HG03457 (cell line): ENCODE data around the gene SENP5.
"Not testable (repeated sequence)": the region's sequence is repeated elsewhere in the genome, so short reads cannot be mapped to it uniquely, and the experiment has no call there.

Source experiments
- ATAC-seq: cut with Tn5 transposase; IDR thresholded peaks from one replicate; pipeline ENCODE4 v1.9.1; 2021; ENCODE audit warnings: moderate number of reproducible peaks; ENCODE audit not compliant: unreplicated experiment

SENP5 gene, protein sequence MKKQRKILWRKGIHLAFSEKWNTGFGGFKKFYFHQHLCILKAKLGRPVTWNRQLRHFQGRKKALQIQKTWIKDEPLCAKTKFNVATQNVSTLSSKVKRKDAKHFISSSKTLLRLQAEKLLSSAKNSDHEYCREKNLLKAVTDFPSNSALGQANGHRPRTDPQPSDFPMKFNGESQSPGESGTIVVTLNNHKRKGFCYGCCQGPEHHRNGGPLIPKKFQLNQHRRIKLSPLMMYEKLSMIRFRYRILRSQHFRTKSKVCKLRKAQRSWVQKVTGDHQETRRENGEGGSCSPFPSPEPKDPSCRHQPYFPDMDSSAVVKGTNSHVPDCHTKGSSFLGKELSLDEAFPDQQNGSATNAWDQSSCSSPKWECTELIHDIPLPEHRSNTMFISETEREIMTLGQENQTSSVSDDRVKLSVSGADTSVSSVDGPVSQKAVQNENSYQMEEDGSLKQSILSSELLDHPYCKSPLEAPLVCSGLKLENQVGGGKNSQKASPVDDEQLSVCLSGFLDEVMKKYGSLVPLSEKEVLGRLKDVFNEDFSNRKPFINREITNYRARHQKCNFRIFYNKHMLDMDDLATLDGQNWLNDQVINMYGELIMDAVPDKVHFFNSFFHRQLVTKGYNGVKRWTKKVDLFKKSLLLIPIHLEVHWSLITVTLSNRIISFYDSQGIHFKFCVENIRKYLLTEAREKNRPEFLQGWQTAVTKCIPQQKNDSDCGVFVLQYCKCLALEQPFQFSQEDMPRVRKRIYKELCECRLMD

DNA sequence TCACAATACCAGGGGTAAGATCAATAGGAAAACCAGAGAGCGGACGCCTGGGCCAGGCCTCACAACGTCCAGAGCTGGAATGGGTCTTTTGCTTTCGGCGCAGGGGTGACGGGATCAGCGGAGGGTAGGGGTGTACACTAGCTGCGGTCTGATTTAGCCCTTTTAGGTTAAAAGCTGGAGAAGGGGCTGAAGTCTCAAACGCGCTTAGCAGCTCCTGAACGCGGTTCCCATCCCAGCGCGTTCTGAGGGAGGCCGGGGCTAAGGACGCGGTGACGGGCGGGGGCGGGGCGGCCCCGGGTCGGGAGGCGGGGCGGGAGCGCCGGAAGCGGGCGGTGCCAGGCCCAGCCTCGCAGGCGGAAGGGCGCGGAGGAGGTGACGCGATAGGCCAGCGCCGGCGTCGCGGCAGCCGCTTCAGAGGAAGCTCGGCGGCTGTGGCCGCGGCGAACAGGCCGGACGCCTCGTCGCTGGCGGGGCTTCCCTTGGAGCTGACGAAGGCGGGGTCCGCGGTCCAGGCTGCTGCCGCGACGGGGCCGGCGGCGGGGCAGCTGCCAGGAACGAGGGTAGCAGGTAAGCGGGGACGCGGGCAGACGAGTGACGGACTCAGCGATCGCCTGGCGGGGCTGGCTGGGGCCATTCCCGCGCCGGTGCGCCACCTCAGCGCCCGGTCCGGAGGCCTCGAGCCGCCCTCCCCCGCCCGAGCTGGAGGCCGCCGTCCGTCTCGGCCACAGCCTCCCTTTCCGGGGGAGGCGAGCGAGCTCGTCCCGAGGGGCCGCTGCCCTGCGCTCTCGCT lies at the start of gene SENP5:
SENP5 (plus strand) TSS at position 414 of the 790 bp plus-strand sequence. CDS start 17,262 bp downstream, outside the sequence.
- peak; percentile 88 for ATAC-seq

DNA sequence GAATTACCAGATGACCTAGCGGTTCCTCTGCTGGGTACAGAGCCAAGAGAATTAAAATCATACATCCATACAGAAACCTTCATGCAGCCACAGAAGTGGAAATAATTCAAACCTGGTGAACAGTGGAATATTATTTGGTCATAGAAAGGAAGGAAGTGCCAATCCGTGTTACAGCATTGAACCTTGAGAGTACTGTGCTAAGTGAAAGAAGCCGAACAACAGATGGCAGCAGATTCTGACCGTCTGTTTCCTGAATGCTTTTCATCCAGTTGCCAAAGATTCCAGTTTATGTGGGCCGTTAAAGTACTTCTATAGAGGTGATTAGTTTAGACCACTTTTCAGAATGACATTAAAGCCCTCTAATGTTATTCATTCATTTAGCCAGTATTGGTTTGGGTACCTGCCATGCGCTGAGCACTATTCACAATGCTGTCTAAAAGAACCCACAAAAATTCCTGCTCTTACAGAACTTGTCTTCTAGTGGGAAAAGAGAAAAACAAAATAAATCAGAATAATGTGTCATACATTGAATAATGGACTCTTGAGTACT lies 45.8 kb upstream of the SENP5 start:
- no peak for ATAC-seq

DNA sequence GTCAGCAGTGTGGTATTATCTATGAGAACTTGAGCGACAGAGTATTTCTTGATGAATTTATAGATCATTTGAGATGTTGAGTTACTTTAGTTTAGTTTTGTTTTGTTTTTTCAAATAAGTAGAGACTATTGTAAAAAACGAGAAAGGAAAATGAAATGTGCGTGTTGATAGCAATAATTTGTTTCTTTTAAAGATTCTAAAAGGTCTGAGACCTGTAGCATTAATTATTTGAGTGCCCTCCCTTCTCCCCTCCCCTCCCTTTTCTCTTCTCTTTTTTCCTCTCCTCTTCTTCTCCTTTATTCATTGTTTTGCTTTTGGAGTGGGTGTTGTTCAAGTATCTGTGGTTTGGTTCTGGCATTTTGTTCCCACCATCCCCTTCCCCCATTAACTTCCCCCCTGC lies 38.1 kb upstream of the SENP5 start:
- not testable (repeated sequence) for ATAC-seq

DNA sequence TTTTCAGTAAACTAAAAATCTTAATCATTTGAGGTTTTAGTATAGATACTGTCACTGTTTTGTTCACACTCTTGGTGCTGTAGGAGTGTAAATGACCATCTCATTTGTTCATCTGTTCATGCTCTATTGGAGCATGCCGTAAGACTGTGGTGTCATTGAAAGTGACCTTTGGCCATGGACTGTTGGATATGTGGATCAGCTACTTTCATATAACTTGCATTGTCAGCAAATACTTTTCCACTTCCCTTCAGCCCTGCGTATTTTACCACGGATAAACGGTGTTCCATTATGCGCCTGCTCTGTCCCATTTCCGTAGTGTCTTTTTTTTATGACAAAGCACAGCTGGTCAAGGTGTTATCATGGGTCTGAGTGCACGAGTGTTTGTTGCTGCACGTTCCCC lies 32.6 kb upstream of the SENP5 start:
- no peak for ATAC-seq

DNA sequence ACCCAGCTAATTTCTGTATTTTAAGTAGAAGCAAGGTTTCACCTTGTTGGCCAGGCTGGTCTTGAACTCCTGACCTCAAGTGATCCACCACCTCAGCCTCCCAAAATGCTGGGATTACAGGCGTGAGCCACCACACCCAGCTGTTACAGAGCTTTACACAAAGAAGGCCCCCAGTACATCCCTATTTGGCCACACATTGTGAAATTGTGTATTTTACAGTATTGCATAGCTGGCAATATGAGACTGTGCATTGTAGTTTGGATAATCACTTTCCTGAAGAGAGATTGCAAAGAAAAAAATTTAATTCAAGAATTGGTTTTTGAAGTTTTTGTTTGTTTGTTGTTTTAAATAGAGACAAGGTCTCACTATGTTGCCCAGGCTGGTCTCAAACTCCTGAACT lies 31.1 kb upstream of the SENP5 start:
- not testable (repeated sequence) for ATAC-seq

DNA sequence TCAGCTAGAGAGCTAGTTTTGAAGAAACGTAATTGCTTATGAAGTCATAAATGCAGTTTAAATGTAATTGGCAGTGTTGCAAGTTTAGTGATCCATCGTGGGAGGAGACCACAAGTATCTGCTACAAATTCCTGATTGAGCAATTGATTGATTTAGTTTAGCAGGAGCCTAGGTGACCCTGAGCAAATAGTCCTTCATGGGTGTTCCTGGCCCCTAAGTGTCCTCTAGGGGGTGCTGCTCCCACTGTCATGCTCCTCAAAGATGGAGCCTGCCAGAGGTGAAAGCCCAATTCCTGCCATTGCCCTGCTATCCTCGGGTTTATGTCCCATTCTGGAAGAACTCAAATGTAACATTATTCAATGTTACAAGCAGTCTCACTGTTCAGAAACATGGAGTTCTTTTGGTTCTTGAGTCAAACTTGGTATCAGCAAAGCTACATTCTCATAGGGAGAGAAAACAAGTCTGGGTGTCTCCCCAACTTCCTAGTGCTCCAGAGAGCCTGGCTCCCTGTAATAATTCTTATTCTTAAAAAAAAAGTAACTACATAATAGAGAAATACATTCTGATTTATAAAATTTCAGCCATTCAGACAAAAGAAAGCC lies 29.8 kb upstream of the SENP5 start:
- no peak for ATAC-seq

DNA sequence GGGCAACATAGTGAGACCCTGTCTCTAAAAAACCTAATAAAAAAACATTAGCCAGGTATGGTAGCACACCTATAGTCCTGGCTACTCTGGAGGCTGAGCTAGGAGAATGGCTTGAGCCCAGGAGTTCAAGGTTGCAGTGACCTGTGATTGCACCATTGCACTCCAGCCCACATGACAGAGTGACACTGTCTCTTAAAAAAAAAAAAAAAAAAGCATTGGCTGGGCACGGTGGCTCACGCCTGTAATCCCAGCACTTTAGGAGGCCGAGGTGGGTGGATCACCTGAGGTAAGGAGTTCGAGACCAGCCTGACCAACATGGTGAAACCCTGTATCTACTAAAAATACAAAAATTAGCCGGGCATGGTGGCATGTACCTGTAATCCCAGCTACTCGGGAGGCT lies 28.4 kb upstream of the SENP5 start:
- not testable (repeated sequence) for ATAC-seq

DNA sequence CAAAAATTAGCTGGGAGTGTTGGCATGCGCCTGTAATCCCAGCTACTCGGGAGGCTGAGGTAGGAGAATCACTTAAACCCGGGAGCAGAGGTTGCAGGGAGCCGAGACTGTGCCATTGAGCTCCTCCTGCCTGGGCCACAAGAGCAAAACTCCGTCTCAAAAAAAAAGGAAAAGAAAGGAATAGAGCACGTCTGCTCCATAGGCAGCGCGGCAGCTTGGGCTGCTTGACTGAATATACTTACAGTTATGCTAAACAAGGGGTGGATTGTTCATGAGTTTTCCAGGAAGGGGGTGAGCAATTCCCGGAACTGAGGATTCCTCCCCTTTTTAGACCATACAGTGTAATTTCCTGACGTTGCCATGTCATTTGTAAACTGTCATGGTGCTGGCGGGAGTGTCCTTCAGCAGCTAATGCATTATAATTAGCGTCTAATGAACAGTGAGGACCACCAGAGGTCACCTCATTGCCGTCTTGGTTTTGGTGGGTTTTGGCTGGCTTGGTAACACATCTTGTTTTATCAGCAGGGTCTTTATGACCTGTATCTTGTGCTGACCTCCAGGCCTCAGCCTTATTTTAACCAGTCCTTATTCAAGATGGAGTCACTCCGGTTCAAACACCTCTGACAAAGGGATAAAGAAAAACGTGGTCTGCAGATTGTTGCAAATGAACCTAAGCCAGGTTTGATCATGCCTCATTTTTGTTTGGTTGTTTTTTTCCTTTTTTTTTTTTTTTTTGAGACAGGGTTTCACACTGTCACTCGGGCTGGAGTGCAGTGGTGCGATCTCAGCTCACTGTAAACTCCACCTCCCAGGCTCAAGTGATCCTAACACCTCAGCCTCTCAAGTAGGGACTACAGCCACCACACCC lies 24.9 kb upstream of the SENP5 start:
- ATAC-seq: no peak

DNA sequence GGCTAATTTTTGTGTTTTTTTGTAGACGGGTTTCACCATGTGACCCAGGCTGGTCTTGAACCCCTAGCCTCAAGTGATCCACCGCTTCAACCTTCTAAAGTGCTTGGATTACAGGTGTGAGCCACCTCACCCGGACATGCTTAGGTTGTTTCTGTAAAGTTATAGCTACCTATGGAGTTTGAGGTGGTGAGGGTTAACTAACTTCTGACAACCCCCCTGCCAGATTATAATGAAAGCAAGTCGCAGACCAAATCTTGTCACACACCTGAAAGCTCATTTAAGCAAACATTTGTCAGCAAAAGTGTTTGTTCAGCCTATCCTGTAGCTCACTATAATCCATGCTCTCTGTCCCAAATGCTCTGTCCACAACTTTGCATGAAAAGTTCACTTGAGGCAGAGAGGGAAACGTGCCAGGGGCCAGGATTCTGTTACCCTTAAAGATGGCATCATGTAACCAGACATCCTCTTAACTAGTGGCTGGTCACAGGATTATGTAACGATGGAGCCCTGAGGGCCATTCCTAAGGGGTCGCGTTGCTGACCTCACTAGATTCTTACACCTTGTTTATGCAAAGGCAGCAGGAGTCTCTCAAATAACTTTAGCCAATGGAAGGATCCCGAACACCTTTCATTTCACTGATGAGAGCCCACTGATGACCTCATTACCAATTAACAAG lies 24.1 kb upstream of the SENP5 start:
- ATAC-seq: no peak

DNA sequence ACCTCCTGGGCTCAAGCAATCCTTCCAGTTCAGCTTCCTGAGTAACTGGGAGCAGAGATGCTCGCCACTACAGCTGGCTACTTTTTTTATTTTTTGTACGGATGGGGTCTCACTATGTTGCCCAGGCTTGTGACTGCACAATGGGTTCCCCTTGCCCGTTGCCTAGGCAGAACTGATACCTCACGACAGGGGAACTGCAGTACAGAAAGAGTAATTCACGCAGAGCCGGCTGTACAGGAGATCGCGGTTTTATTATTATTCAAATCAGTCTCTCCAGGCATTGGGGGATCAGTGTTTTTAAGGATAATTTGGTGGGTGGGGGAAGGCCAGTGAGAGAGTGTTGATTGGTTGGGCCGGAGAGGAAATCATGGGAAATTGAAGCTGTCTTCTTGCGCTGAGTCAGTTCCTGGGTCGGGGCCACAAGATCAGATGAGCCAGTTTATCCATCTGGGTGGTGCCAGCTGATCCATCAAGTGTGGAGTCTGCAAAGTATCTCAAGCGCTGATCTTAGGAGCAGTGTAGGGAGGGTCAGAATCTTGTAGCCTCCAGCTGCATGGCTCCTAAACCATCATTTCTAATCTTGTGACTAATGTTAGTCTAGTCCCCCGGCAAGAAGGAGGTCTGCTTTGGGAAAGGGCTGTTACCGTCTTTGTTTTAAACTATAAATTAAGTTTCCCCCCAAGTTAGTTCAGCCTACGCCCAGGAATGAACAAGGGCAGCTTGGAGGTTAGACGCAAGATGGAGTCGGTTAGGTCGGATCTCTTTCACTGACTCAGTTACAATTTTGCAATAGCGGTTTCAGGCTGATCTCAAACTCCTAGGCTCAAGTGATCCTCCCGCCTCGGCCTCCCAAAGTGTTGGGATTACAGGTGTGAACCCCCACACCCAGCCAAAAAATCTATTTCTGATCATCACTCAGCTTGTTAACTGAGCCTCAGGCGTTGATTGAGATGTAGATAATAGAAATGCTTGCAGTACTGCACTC lies 23.2 kb upstream of the SENP5 start:
- ATAC-seq: not testable (repeated sequence)

DNA sequence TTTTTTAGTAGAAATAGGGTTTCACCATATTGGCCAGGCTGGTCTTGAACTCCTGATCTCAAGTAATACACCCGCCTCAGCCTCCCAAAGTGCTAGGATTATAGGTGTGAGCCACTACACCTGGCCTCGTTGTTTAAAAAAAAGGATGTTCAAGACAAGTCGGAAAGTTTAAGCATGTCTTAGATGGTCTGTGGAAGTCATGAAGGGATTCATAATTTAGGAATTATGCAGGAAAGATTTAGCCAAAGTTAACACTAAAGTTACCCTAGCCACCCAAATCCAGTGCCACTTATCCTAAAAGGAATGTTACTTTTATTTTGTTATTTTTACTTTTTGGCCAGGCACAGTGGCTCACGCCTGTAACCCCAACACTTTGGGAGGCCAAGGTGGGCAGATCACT lies 19.3 kb upstream of the SENP5 start:
- not testable (repeated sequence) for ATAC-seq

DNA sequence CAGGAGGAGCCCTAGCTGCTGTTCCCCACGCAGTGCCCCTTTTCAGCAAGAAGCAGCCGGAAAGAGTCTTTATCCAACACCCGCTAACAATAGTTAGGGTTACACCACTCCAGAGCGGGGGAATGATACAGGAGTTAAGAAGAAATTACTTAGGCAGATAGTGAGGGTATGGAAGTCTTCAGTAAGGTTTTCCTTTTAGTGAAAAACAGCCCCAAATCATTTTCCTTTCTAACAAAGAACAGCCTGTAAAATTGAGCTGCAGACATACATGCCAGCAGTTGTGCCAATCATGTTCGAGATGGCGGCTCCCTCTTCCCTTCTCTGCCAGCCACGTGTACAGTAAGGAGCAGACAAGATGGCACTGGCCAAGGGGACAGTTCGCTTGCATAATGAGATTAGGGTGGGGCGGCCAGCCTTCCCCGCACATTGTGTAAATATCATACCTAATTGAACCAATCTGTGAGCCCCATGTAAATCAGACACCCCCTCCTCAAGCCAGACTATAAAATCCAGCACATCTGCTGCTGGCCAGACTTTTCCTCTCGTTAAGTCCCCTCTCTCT lies 18.5 kb upstream of the SENP5 start:
- ATAC-seq: no peak

DNA sequence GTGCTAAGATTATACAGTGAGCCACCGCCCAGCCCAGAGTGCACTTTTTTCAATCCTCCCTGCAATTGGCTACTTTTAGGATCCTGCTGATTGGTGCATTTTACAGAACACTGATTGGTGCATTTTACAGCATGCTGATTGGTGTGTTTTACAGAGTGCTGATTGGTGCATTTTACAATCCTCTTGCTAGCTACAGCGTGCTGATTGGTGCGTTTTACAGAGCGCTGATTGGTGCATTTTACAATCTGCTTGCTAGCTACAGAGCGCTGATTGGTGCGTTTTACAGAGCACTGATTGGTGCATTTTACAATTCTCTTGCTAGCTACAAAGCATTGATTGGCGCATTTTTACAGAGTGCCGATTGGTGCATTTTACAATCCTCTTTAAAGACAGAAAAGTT lies 4.7 kb upstream of the SENP5 start:
- not testable (repeated sequence) for ATAC-seq

DNA sequence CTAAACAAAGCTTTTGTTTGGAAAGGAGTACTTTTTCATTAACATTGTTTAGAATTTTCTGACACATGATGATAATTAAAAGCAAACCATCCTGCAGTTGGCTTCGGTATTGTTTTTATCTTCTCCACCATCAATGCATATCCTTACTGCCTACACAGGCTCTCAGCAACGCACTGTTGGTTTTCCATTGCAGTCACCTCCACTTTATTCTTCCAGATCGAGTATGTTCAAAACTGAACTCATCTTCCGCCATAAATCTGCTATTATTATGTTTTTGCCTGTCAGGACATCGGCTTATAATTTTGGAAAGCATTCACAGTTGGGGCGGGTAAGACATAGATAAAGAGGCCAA lies 589 bp upstream of the SENP5 start:
- ATAC-seq: no peak

DNA sequence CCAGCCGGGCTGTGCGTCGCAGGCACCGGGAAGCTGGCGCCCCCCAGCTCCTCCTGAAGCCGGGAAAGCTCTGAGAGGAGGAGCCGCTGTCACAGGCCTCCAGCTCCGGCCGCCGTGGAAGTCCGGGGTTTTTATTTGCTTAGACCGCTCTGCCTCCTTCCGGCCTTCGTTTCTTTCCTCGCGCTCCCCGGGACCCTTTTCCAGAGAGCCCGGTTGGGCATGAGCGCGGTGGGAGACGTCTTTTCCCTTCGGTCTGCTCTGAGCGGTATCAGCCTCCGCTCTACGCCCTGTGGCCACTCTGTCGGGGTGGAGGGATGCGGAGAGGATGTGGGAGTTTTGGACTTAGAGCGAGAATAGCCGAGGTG lies 559 bp downstream of the SENP5 start:
- ATAC-seq: peak; percentile 11

DNA sequence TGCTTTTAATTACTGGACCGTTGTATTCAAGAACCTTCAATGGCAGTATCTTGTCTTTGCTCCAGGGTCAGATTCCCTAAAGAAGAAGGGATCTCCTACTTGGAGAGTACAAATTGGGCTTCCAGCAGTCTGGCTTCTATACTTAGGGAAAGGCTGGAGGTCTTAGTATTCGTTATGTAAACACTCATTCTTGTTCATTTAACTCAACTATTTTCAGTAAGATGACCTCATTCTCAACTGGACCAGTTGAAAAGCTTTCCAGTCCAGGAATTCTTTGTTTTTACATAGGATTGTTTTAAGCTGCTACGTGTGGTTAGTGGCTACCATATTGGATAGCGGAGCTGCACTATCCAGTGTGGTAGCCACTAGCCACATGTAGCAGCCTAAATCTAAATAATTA lies 4.6 kb downstream of the SENP5 start:
- no peak for ATAC-seq

DNA sequence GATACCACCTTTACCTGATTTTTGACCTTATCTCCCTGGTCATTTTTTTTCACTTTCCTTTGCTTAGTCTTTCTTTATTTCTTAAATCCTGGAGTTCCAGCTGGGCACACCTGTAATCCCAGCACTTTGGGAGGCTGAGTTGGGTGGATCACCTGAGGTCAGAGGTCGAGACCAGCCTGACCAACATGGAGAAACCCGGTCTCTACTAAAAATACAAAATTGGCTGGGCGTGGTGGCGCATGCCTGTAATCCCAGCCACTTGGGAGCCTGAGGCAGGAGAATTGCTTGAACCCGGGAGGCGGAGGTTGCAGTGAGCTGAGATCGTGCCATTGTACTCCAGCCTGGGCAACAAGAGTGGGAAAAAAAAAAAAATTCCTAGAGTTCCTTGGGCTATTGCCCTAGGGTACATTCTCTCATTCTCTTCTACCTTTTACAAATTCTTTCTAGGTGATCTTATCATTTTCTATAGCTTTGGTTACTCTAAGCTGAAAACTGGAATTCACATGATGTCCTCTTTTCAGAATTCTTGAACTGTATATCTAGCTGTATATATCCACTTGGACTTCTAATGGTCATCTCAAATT lies 6.9 kb downstream of the SENP5 start:
- ATAC-seq: not testable (repeated sequence)
